Stimulated activated CD4-positive, alpha-beta T cell treated with anti-CD3 and anti-CD28 coated beads, Interleukin-1b, Interleukin-23, amount 100 ng/mL, for 24 hours (primary cell): ENCODE results near the gene MAN1C1.
"Not testable (repeated sequence)": the region's sequence is repeated elsewhere in the genome, so short reads cannot be mapped to it uniquely, and the experiment has no call there.

Experiments
- DNase-seq, 4 experiments: peaks; one replicate each; pipeline ENCODE4 v3.0.0-alpha.2; 2020; ENCODE audit warnings: low read depth in 4 of 4, low spot score in 1 of 4

The MAN1C1 gene

DNA sequence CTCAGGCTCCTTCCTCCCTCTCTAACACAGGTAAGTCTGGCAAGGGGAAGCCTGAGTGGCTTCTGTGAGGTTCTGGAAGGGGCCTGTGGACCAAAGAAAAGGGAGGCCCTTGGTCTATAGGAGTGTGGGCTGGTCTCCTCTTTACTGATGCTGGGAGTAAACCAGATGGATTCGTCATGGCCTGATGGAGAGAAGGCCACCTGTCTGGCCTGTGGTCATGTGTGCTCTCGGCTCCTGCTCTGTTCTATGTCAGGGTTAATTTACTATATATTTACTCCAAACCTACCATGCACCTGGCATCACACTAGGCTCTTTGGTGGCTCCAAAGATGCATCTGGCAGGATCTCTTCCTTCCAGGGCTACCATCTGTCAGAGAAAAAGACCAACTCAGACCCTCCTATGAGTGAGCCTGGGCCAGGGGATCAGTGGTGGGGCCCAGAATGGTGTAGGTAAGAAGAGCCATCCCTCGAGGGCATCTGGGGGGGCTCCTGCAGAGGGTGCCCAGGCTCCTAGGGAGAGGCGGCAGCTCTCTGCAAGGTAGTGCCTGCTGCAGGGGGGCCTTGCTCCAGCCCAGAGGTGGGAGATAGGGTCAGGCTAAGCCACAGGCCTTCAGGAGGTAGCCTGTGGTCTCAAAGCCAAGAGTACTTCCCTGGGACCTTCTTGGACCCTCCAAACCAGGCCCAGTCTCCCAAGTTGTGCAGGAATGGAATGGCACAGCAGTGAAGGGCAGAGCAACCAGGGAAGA is 115.2 kb downstream of the MAN1C1 start:
- no peak for DNase-seq

DNA sequence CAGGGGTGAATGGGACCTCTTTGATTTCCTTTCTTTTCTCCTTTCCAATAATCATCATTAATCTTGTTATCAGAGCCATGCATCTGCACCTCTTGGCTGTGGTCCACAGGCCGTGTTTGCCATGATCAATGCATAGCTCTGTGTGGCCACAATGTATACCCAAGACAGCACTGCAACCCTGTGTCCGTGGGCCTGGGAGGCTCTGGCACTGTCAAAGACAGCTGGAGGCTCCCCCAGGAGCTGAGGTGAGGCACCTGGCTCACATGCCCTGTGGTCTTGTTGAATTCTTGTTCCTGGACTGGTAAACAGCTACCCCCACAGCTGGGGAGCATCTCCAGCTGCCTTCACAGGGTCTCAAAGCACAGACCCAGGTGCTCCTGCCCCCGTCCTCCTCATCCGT is 116.2 kb downstream of the MAN1C1 start:
- no peak for DNase-seq

DNA sequence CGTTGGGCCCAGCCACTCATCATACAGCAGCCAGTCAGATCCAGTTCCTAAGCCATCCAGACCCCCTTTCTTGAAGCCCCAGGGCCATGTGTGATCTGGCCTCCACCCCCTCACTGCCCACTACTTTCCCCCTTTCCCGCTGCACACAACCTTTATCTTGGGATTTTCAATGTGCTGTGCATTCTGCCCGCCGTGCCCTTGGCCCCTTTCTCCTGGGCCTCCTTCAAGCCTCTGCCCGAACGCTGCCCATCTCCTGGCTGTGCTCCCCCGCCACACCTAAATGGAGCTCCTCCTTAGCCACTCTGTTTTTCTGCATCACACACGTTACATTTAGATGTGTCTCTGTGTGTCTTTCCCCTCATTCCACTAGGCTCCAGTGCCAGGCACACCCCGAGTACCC is 116.7 kb downstream of the MAN1C1 start:
- no peak for DNase-seq

DNA sequence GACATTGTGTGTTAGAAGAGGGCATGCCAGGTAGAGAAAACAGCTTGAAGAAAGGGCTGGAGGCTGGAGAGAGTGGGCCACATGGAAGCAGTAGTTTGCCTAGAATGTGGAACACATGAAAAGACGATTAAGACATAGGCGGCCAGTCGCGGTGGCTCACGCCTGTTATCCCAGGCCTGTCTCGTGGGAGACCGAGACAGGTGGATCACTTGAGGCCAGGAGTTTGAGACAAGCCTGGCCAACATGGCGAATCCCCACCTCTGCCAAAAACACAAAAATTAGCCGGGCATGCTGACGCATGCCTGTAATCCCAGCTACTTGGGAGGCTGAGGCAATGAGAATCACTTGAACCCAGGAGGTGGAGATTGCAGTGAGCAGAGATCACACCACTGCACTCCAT is 118.4 kb downstream of the MAN1C1 start:
- DNase-seq: not testable (repeated sequence)

DNA sequence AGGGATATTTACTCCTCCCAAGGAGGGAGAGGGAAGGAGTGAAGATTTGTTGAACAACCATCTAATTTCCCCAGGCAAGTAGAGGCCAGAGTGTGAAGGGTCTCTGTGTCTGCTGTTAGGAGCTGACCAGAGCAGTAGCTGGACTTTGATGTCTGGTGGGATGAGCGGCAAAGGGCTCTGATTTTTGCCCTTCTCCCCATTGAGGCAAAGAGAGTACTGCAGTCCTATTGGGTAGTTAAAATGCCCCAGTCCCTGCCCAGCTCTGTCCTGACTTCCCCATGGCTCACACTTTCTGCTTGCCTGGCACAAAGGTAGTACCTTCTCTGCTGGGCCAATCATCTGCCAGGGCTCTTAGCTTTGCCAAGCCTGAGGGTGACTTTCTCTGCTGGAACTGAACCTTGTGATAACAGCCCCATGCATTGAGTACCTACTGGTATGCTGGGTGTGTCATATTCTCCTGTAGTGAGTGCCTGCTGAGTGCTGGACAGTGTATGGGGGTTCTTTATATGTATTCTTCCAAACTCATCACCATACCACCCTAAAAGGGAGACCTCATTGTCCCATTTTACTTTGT is 119.5 kb downstream of the MAN1C1 start:
- DNase-seq: no peak

DNA sequence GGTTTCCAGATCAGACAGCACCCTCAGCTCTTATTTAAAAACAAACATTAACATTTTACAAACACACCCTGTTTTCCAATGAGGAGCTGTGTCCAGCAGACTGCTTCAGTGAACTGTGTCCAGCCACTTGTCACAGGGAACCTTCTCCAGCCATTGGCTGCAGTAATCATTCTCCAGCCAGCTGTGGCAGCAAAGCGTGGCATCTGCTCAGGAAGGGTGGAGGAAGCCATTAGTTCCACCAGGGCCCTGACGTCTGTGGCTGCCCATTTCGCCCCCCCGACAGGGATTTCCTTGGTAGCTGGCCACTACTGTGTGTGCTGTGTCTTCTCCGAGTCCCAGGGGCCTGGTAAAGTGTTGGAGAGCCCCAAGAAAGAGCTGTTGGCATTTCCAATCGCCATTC is 120.5 kb downstream of the MAN1C1 start:
- no peak for DNase-seq

DNA sequence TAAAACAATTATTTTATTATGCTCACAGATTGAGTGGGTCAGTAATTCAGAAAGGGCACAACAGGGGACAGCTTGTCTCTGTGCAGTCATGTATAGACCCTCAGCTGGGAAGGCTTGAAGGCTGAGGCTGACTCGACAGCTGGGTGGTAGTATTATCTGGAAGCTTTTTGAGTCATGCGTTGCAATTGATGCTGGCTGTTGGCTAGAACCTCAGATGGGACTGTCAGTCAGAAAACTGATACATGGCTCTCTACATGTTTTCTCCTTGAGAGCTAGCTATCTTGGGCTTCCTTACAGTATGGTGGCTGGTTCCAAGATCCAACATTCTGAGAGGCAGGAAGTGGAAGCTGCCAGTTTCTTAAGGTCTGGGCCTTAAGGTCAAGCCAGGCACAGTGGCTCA is 121.9 kb downstream of the MAN1C1 start:
- no peak for DNase-seq

DNA sequence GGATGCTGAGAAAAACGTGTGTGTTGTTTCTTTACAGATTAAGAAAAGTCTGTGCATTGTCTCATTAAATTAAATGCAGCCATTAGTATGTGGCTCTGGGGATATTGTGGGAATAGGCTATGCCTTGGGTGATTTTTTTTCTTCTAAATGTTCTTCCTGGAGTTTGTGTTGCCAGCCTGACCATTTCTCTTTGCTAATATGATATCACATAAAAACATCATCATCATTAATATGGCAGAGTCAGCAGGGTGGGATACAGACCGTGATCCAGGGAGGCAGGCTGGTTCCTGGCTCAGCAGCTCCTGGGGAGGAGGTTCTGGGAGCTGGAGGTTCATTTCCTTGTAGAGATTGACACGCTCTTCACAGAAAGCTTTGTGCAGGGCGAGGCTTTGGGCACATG is 122.8 kb downstream of the MAN1C1 start:
- DNase-seq: no peak

DNA sequence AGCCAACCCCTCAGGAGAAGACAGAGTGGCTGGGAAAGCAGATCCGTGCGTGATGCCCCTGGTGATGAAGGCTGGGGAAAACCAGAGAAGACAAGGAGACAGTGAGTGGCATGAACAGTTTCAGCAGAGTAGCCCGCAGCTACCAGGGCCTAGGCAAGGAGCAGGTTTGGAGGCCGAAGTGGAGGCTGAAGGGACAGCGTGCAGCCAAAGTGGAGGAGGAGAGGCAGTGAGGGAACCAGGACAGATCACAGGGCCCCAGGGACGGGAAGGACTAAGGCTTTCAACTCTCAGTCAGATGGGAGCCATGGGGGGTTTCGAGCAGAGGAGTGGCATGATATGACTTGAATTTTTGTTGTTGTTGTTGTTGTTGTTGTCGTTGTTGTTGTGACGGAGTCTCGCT is 123.5 kb downstream of the MAN1C1 start:
- DNase-seq: no peak

DNA sequence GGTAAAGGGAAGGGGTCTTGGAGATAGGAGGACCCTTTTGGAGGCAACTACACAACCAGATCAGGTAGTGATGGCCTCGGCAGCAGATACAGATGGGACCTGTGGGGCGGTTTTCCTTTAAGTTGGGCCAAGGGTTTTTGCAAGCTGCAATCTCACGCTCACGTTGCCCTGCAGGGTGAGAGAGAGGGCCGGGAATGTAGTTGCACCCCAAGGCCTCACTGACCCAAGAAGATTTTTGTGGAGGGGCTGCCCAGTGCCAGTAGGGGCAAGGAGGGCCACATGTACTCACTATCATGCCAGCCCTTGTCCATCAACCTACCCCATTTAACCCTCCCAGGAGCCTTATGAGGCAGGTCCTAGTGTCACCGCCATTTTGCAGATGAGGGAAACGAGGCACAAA is 125.7 kb downstream of the MAN1C1 start:
- DNase-seq: no peak

DNA sequence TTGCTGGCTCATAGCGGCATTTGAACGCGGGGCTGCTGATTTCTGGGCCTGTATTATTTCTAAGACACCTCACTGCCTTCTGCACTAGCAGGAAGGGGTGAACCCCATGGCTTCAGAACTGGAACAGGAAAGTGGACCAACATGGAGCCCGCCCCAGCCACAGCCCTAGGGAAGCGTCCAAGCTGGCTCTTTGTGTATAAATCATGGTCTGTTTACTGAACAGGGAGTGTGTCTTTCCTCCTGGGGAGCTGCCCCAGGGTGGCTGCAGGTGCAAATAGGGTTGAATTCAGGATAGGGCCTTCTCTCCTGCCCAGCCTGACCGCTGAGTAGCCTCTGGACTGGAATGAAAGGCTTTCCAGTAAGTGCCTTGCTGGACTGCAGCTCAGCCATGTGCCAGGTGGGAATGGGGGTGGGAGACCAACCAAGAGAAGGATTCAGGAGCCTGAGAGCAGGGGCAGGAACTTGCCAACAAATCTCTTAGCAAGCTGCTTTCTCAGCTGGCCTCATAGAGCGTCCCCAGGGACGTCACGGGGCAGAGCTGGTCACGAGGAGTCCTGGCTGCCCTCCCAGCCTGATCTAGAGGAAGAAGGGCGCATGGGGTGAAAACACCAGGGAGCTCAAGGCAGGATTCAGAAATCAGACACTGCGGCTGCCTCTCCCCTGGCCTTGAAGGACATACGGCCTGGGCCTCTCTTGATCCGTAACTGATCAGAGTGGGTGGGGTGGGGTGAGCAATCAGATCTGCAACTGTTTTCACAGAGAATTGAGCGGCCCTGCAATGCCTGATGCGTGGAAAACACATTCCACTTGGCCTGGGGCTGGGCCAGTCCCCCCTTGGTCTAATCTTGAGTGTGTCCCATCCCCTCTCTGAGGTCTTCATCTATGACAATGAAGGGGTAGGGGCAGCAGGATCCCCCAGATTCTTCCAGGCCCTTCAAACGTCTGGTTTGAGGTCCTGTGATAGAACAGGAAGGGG is 126.9 kb downstream of the MAN1C1 start:
- no peak for DNase-seq

DNA sequence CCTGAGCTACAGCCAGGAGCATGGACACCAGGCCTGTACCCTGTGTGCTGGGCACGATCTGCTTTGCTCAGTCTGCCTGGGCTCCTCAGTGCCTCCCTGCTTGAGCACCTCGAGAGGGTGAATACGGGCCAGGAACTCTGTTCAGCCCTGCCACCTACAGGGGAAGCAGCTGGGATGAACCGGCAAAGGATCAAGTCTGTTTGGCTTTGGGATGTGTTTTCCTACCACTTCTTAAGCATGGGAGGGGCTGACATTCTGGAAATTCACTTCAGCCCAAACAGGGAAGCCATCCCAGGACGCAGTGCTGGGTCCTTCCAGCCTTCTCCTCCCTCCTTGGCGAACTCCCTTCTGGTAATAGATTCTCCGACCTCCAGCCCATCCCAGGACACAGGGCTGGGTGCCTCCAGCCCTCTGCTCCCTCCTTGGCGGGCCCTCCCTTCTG is 127.6 kb downstream of the MAN1C1 start:
- no peak for DNase-seq

DNA sequence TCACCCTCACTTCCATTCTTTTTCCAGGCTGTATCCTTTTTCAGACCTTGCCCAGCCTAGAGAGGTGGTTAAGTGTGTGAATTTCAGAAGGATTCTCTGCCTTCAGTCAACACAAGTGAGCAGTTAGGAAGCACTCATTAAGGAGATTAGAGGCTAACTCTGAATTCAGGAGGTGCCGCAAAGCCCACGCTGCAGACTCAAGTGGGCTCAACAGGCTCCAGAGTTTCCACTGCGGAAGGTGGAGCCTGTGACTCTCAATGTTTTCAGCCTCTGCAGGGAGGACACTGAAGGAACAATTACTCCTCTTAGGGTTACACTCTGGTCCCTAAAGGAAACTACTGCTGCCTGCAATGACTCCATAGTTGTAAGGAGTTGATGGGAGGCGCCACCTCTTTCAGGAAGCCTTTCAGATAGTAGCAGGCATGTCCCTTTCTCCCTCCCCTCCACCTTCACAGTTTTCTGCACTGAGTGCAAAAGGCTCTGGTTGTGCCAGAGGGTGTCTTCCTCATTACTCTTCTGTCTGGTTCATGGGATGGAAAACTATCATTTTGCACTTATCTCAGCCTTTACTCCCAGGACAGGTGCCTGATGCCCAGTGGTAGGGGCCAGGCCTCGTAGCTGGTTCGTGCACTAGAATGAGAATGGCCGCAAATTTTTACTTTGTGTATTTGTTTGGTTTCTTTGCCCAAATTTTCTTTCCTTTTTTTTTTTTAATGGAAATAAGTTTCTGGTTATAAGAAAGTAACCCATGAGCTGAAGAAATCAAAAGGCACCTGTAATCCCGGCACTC is 128.2 kb downstream of the MAN1C1 start:
- no peak for DNase-seq

DNA sequence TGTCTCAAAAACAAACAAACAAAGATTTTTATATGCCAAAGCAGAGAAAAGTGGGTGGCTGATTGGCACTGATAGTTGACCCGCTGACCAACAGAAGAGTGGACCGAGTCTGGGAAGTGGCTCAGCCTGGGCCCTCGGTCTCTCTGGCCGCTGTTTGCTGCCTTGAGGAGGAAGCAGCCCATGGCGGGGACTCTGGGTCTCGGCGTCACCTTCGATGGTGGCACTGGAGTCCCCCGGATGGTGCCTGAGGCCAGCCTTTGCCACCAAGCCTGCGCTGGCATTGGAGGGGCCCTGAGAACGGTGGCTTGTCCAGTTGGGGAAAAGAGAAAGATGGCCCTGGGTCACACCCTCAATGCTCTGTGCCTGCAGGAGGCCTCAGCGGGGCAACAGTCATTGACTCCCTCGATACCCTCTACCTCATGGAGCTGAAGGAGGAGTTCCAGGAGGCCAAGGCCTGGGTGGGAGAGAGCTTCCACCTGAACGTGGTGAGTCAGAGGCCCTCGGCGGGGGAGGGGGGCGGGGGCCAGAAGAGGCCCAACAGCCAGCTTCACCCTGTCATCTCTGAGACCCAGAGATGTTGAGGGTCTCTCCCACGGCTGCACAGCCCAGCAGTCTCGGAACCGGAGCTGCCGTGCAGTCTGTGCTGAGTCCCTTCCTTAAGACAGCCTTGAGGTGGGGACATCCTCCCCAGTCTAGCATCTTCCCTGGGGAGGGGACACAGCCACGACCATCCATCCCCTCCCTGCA is 129.9 kb downstream of the MAN1C1 start:
- no peak for DNase-seq

DNA sequence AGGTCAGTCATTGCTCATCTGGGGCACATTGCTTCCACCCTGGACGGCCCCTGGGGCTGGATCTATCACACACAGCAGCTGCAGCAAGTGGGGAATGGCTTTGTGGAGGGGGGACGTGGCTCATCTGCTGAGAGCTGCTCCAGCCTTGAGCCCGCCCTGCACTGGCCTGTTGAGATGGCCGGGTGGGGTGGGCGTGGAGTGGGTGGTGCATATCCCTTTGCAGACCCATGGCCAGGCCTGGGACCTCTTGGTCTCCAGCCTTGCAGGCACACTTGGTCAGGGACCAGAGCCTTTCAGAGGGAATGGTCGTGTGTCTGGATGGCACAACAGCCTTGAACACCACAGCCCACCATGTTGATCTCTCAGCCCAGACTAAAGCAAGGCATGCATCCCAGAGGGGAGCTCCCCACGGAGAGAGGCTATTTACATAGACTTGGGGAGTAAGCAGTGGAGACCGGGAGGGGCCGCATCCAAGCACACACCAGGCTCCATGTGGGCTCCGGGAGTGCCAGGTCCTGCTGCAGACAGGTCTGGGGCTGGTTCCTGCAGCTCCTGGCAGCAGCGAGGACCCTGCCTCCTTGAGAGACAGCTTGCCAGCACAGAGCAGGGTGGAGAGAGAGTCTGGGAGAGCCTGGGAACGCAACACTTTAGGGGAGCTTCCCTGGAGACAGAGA is 130.6 kb downstream of the MAN1C1 start:
- no peak for DNase-seq

DNA sequence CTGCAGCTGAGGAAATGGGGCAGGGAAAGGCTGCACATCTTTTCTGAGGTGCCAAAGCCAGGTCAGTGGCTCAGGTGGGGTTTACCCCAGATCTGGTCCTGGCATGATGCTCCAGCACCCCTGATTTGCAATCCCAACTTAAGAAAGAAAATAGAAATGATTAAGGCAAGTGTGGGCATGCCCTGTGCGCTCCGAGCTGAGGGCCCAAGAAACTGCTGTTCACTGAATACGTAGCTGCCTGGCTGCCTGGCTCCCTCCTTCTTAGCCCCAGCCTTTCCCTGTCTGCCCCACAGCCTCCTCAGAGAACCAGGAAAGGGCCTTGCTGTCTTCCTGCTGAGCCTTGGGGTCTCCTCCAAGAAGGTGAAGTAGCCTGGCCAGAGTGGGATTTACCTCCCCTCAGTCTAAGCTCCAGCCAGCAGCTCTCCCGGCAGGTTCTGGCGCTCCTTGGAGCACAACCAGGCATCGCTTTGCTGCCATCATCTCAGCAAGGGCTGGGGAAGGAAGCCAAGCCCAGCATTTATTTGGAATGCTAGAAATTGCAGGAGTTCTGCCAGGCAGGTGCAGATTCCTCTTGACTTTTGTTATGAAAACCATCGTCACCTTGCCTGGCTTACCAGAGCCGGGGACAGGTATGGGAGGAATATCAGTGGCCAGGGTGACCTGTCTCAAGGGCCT is 132.1 kb downstream of the MAN1C1 start:
- no peak for DNase-seq

DNA sequence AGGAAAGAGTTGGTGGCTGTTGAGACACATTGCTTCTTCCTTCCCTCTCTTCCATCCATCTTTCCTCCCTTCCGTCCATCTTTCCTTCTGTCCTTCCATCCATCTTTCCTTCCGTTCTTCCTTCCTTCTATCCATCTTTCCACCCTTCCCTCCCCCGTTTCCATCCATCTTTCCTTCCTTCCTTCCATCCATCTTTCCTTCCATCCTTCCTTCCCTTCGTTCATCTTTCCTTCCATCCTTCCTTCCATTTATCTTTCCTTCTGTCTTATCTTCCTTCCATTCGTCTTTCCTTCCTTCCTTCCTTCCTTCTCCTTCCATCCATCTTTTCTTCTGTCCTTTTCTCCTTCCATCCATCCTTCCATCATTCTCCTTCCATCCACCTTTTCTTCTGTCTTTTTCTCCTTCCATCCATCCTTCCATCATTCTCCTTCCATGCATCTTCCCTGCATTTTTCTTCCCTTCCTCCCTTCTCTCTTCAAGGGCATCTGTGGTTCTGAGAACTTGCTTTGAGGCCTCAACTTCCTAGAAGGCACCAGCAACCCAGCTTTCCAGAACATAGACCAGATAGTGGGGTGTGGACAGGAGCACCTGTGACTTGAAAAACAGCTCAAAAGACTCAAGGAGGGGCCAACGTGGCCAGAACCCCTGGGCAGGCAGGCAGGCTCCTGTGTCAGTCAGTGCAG is 134.5 kb downstream of the MAN1C1 start:
- no peak for DNase-seq

DNA sequence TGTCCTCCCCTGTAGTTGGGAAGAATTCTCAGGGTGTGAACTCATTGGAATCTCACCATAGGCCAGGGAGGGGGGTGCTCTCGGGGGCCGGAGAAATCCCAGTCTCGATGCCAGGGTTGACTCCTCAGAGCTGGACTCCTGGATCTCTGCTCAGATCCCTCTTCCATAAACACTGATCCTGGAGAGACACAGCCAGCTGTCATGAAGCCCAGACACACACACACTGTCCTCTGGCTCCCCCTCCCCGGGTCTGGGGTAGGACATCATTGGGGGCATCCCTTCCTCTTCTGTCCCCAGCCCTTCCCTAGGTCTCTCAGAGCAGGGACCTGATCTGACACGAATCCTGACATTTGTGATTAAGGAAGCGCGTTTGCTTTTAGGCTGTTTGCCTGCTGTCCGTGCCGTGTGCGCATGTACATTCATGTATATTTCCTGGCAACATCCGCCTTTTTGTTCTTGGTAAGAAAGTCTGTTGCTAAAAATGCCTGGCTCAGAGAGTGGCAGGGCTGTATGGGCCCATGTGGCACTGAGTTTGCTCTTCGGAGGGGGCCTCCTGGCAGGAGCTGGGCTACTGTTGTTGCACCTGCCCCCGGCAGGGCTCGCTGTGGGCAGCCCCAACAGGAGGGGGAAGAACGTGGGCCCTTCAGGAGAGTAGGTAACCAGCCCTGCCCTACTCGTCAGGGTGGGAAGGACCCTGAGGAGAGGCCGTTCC is 138.0 kb downstream of the MAN1C1 start:
- no peak for DNase-seq
